C1 segment of cervical spinal cord (tissue), 14 donors: Measurements from ENCODE around the gene CACNA1E.

ENCODE experiments used
- DNase-seq, 14 donors: peaks; one replicate each; lab custom pipeline; 2025; lab: John Stamatoyannopoulos, UW

Gene CACNA1E

DNA sequence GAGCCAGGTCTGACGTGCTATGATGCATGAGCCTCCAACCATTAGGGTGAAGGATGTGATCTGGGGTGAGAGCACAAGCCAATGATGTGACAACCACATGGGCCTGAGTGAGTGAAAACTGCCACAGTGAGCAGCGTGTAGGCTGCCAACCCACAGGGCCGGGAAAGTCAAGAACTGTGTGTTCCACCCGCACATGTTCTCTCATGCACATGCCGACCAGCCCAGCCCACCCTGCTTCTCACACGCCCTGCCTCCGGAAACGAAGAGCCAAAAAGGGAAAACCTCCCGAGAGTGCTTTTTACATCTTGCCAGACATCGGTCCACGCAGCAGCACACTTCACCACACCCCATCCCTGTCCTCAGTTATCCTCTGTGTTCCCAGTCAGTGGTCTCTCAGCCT is 197.0 kb downstream of the CACNA1E start:
- no peak for DNase-seq

DNA sequence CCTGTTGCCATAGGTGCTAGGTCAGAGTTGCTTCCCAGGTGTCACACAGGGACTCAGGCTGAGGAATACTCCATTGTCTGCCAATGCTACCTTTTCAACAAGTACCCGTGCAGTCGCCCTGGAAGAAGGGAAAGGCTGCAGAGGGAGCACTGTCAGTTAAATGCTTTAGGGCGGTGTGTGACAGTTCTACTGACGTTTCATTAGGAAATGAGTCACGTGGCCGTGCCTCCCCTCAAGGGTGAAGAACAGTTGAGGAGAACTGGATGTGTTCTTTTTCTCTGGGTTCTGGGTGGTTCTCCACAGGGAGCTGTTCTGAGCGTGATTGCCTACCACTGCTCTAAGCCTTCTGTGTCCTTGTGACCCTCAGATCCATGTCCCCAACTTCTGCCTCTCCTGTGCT is 197.6 kb downstream of the CACNA1E start:
- no peak for DNase-seq

- no peak for DNase-seq
Observed at GRCh38 chr1:181685211-181685610, 201.9 kb downstream of the CACNA1E start.

GRCh38 chr1:181701891-181702290 is 218.6 kb downstream of the CACNA1E start:
- DNase-seq = no peak

DNA sequence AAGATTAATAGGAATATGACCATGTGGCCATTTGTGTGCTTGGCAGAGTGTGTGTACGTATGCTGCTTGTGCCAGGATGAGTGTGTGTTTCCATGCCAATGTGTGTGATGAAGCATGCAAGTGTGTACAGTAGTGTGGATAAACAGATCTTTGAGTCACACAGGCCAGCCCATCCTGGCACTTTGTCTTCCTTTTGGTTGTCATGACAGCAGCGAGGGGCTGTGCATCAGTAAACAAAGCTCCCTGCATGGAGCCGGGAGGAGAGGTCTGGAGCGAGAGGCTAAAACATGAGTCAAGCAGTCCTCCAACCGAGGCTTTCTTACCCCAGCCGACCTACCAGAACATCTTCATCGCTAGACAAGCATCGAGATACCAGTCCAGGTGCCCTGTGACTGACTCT is 221.2 kb downstream of the CACNA1E start:
- peak in 1 of 14 donors; percentile 42 for DNase-seq

DNA sequence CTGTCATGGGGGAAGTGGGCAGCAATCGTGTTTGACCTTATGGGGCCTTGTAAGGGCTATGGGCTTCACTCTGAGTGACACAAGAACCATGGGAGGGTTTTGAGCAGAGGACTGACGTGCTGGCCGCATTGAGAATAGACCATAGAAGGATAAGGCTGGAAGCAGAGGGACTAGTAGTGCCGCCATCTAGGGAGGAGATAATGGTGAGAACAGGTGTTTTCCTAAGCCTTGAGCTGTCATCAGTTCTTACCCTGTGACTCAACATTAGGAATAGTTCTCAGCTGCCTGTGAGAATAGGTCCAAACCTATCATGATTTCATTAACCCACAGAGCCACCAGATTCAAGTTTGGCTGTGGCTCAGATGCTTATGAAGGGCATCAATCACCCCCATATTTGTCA is 228.5 kb downstream of the CACNA1E start:
- no peak for DNase-seq

DNA sequence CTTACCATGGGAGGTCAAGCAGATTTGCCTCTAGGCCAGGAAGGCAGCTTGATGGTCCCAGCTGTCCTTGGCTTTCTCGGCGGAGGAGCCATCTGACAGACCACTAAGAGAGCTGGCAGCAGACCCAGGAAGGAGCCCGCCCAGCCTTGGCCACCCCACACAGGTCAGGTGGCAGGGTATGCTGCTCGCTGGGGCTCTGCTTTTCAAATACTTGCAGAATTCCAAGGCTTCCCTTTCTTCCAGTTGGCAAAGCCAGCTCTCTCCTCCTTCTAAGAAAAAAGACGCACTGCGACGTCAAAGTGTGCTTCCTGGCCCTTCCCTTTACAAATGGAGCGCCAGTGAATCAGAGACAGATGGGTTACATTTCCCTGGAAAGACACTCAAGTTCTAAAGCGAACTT is 229.4 kb downstream of the CACNA1E start:
- DNase-seq = peak in 10 of 14 donors; percentile 13 to 97 (median 52)

DNA sequence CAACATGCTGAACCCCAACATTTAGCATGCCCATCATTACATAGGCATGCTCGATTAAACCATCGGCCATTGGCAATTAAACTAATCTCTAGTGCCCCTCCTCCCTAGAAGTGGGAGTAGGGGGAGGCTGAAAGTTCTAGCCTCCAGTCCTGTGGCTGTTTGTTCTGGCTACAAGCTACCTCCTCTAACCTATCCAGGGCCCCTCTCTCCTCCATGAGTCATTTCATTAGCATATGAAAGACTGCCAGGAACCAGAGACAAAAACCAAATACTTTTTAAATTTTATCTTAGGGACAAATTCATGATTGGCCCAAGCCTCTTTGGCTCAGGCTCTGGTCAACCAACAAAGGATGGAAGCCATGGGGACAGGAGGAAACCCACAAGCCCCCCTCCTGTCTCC is 231.1 kb downstream of the CACNA1E start:
- DNase-seq = no peak

GRCh38 chr1:181718034-181718433 is 234.7 kb downstream of the CACNA1E start:
- no peak for DNase-seq

DNA sequence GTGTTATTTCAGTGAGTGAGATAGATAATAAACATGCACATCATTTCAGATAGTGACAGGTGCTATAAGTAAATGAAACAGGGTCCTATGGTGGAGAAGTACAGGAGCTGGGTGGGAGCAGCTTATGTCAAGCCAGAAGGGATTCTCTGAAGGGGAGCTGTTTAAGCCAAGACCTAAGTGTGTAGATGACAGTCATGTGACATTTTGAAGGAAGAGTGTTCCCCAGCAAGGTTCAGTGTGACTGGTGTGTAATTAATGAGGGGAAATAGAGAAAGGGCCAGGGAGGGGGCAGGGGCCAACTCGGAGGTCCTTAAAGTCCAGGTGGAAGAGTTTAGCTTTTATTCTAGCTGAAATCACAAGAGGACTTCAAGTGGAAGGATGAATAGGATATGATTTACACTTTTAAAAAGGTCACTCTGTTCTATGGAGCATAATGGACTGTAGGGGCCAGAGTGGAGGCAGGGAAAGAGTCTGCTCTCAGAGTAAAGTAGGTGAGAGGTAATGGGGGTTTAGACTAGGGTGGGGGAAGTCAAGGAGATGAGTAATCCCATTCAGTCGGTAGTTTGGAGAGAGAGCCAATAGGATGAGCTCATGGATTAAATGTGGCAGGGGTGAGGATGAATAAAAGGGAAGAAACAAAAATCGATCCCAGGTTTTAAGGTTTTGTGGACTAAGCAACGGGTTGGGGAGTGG is 243.1 kb downstream of the CACNA1E start:
- DNase-seq = no peak

- DNase-seq = no peak
Observed at GRCh38 chr1:181730606-181731005, 247.3 kb downstream of the CACNA1E start.

DNA sequence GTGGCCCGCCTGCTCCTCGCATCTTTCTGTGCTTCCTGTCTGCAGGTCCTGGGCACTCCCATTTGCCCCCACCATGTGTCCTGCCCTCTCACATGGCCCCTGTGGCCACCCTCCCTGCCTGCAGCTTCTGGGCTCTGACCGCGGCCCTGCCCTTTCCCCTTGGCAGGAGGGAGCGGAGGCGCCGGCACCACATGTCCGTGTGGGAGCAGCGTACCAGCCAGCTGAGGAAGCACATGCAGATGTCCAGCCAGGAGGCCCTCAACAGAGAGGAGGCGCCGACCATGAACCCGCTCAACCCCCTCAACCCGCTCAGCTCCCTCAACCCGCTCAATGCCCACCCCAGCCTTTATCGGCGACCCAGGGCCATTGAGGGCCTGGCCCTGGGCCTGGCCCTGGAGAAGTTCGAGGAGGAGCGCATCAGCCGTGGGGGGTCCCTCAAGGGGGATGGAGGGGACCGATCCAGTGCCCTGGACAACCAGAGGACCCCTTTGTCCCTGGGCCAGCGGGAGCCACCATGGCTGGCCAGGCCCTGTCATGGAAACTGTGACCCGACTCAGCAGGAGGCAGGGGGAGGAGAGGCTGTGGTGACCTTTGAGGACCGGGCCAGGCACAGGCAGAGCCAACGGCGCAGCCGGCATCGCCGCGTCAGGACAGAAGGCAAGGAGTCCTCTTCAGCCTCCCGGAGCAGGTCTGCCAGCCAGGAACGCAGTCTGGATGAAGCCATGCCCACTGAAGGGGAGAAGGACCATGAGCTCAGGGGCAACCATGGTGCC is 249.1 kb downstream of the CACNA1E start:
- DNase-seq = no peak

DNA sequence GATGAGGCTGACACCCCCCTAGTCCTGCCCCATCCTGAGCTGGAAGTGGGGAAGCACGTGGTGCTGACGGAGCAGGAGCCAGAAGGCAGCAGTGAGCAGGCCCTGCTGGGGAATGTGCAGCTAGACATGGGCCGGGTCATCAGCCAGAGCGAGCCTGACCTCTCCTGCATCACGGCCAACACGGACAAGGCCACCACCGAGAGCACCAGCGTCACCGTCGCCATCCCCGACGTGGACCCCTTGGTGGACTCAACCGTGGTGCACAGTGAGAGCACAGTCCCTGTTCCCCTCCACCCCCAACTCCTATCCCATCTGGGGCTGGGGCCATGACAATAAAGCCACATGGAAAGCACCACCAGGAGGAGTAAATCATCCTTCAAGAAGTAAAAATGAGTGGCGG is 250.2 kb downstream of the CACNA1E start:
- DNase-seq = no peak

- DNase-seq = no peak
Observed at GRCh38 chr1:181737056-181737455, 253.7 kb downstream of the CACNA1E start.

DNA sequence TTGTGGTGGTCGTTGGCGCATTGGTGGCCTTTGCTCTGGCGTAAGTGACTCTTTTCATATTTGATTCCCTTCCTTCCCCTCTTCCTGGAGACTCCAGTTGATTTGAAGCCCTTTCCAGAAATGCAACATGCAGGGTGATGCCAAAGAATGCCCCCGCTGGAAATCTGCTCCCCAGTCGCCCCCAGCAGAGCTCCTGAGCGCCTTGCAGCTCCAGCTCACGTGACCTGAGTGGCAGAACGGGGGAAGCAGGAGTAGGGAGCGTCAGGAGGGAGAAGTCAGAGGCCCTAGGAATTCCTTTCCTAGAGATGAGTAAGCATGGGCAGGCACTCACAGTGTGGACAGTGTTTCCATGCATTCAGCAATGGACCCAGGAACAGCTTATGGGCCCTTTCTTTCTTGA is 255.9 kb downstream of the CACNA1E start:
- no peak for DNase-seq

DNA sequence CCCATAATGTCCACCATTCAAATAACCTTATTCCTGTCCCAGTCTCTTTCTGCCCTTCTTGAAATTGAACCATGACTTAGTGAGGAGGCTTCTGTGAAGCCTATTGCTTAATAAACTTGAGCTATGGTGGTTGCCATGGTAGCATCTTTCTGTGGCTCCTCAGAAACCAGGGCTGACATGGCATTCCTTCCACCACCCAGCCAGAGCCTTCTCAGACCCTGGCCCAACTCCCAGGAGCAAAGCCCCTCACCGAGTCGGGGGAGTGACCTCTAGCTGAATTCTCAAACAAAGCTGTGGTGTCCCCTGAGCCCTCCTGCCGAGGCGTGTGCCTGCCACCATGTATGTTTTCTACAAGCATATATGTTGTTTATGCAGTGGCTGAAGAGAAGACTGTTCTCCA is 259.1 kb downstream of the CACNA1E start:
- DNase-seq = peak in 1 of 14 donors; percentile 4

- peak in 11 of 14 donors; percentile 4 to 60 (median 25) for DNase-seq
Observed at GRCh38 chr1:181743878-181744312, 260.6 kb downstream of the CACNA1E start.

GRCh38 chr1:181746224-181746623 is 262.9 kb downstream of the CACNA1E start:
- DNase-seq = no peak

GRCh38 chr1:181748013-181748412 is 264.7 kb downstream of the CACNA1E start:
- no peak for DNase-seq

GRCh38 chr1:181754103-181754502 is 270.8 kb downstream of the CACNA1E start:
- no peak for DNase-seq

DNA sequence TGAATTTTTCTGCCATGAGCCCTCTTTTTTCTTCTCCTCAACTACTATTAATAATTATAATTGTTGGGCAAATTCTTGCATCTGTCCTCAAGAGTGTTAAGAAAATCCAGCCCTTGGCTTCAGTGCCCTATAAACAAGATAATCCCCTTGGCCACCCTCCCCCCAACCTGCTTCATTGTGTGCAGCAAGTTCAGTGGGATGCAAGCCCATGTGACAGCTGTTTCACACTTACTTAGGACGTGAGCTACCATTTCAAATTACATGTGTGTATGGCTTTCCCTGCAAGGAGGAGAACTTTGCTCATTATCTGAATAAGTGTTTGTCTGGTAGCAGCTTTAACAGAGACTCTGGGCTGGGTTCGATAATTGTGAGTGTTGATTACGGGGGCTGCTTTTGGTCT is 276.2 kb downstream of the CACNA1E start:
- DNase-seq = no peak

GRCh38 chr1:181763736-181764135 is 280.4 kb downstream of the CACNA1E start:
- DNase-seq = no peak

- no peak for DNase-seq
Observed at GRCh38 chr1:181765451-181766026, 282.2 kb downstream of the CACNA1E start.
